GM18511 (cell line): ENCODE results near the gene STX11.
"Not testable (repeated sequence)": the region's sequence is repeated elsewhere in the genome, so short reads cannot be mapped to it uniquely, and the experiment has no call there.

ENCODE experiments used
- ATAC-seq: cut with Tn5 transposase; IDR thresholded peaks from one replicate; pipeline ENCODE4 v1.9.1; 2021; ENCODE audit warnings: mild to moderate bottlenecking, moderate library complexity; ENCODE audit not compliant: unreplicated experiment

STX11 gene

DNA sequence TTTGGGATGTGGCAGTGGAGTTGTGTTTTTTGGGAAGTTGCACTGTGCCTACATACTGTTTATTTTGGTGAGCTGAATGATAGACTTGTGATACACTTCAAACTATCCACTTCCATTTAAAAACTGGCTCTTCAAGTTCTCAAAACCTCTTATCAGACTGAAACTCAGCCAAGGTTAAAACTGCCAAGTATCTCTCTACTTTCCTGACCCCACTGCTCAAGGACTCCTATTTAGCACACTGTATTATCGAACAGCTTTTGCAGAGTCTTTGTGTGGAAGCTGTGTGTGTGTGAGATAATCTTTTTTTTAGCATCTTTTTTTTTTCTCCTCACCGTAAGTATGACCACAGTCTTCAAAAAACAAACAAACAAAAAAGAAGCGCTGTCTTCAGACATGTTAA, 21.1 kb downstream of the STX11 start:
- ATAC-seq: no peak

DNA sequence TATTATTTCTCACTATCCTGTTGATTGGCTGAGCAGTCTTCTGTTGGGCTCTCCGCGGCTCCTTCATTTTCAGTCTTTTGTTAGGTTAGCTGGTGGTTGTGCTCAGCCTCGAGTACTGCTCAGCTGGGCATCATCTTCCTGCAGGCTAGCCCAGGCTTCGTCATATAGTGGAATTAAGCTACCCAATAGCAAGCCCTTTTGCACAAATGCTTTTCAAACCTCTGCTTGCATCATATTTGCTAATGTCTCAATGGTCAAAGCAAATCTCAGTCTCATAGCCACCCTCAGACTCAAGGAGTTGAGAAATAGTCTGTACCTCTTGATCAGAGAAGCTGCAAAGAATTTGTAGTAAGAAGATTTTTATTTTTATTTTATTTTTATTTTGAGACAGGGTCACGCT, 23.7 kb downstream of the STX11 start:
- ATAC-seq: no peak

DNA sequence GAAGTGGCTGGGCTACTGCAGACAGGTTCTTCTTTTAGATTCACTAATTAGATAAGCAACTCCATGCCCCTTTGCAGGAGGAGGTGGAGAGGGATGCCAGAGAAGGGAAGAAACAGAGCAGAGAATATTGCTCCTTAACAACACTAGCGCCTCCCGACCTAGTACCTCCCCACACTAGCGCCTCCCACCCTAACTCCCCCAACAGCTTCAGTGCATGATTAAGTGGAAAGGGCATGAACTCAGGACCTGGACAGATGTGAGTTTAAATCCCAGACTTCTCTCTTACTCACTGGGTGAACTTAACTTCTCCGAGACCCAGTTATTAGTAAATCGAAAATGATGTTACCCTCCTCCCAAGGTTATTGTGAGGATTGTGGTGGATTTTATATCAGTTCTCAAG, 25.7 kb downstream of the STX11 start:
- ATAC-seq: no peak

DNA sequence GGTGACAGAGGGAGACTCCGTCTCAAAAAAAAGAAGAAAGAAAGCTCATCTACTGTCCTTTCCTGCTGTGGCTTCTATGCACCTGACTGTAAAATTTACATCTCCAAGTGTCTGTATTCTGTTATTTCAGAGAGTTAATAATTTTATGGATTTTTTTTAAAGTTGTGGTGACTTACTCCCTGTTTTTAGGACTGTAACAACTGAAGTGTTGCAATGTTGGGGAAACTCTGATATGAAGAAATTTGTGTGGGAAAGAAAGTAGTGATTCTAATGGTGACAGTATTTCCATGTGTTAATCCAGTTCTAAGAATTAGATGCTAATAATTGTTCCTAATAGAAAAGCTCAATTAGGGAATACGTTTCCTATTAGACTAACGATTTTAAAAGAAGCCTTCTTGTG, 27.4 kb downstream of the STX11 start:
- ATAC-seq: no peak

DNA sequence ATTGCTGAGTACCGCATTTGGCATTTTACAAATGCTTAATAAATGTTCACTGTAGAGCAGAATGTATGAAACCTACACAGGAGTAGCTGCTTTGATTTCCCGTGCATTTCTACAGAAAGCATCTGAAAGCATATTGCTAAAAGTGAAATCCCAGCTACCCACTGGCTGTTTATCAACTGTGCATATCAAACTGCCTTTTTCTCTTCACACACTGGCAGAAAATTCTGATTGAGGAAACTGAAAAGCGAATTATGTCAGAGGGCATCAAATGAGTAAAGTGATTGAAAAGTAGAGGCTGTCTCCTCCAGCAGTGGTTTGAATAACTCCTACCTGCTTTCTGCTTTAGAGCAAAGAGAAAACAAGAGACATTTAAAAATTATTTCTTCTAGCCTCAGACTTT, 28.0 kb downstream of the STX11 start:
- no peak for ATAC-seq

DNA sequence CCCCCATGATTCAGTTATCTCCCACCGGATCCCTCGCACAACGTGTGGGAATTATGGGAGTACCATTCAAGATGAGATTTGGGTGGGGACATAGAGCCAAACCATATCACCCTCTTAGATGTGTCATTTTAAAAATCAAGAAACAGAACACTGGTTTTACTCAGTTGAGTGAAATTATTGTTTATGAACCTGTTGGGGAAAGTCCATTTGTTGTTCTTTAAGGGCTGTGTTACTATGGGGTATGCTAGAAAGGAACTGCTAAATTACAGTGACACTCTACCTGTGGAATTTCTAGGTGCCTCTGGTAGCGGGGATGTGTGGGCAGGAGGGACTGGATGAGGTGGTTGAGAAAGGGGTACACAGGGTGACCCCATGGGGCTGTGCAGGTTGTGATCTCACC, 28.9 kb downstream of the STX11 start:
- ATAC-seq: peak; percentile 6

DNA sequence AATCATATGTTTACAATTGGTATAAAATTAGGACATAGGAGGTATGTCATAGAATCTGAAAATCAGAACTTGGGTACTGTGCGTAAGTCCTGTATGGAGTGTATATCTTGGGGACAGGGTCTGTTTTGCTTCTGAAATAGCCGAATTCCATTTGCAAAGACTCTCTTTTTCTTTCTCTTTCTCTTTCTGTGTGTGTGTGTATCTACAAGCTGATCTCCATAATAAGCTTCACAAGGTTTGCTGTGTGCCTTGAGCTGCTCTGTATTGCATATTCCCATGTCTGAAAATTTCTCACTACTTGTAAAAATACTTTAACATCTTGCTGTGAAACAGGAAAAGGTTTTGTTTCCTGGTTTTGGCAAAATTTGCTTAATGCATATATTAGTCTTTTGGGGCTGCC, 29.5 kb downstream of the STX11 start:
- peak; percentile 46 for ATAC-seq

DNA sequence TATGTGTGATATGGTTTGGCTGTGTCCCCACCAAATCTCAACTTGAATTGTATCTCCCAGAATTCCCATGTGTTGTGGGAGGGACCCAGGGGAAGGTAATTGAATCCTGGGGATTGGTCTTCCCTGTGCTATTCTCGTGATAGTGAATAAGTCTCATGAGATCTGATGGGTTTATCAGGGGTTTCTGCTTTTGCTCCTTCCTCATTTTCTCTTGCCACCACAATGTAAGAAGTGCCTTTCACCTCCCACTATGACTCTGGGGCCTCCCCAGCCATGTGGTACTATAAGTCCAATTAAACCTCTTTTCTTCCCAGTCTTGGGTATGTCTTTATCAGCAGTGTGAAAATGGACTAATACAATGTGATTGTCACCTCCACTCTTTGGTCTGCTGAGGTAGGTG, 30.0 kb downstream of the STX11 start:
- not testable (repeated sequence) for ATAC-seq

DNA sequence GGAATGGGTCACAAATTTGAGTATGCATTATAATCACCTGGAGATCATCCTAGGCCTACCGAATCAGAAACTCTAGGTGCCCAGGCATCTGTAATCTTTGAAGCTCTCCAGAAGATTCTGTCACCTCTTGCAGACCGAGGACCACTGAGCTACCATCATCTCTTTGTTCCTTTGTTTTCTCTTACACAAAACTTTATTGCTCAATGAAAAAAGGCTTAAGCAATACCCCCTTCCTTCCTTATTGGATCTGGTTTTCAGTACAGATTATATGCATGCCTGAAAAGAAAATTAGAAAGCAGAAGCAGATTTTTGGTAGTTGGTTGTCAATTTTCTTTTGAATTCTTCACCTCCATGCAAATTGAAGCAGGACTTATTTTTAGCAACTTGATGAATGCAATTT, 31.3 kb downstream of the STX11 start:
- no peak for ATAC-seq

DNA sequence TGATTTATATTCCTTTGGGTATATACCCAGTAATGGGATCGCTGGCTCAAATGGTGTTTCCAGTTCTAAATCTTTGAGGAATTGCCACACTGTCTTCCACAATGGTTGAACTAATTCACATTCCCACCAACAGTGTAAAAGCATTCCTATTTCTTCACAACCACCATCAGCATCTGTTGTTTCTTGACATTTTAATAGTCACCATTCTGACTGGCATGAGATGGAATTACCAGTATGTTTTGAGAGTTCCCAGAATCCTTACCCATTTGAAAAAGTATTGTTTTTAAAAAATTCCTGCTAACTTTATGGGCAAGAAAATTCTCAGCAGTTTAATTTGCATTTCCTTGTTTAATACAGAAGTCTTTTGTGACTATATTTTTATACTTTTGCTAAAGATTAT, 33.9 kb downstream of the STX11 start:
- ATAC-seq: not testable (repeated sequence)

DNA sequence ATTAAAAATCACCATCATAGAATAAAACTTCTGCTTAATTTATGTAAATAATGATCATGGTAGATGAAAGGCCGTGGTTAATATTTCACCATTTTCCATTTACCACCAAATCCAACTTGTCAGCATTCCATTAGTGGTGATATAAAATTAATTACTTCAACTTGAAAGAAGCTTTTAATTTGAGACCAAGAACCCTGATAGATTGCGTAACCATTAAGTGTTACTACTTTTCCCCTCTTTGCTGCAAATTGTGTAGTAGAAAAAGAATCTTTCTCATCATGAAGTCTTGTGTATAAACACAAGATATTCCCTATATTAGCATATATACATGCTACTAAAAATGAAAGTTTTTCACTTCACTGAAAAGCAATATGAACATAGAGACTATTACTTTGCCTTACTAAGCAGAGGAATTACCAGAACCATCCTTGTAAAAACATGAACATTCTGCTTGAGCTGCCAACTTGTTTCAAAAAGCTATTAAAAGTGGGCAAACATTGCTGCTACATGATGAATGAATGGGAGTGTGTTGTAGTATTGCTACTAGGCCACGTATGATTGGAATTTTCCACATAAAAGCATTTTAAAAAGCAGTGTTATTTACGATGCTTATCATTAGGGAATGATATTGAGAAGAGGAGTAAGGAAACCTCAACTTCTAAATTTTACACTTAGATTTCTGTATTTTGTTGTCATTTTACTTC, 35.0 kb downstream of the STX11 start:
- no peak for ATAC-seq

DNA sequence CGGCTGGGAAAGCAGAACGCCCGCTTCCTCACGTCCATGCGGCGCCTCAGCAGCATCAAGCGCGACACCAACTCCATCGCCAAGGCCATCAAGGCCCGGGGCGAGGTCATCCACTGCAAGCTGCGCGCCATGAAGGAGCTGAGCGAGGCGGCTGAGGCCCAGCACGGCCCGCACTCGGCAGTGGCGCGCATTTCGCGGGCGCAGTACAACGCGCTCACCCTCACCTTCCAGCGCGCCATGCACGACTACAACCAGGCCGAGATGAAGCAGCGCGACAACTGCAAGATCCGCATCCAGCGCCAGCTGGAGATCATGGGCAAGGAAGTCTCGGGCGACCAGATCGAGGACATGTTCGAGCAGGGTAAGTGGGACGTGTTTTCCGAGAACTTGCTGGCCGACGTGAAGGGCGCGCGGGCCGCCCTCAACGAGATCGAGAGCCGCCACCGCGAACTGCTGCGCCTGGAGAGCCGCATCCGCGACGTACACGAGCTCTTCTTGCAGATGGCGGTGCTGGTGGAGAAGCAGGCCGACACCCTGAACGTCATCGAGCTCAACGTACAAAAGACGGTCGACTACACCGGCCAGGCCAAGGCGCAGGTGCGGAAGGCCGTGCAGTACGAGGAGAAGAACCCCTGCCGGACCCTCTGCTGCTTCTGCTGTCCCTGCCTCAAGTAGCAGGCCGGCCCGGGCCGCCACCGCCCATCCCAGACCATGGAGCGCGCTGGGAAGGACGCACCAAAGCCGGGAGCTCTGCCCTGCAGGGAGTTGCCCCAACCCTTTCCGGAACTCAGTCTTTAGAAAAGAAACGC, 36.7 kb downstream of the STX11 start:
- ATAC-seq: no peak

DNA sequence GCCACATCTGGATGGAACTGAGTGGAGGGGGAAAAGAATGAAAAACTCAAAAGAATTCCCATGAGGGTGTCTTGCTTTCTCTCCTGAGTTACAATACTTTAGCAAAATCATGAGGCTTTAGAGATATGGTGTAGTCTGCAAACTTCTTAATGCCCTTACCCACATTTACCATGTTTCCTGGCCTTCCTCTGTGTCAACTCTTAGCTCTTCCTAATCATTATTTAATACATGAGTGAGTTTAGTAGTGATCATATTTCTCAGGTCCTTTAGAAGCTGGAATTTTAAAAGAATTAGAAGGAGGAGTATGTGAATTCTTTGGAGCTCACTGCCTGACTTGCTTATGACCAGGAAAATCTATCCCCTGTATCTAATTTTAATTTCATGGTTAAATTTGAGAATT, 39.0 kb downstream of the STX11 start:
- no peak for ATAC-seq

DNA sequence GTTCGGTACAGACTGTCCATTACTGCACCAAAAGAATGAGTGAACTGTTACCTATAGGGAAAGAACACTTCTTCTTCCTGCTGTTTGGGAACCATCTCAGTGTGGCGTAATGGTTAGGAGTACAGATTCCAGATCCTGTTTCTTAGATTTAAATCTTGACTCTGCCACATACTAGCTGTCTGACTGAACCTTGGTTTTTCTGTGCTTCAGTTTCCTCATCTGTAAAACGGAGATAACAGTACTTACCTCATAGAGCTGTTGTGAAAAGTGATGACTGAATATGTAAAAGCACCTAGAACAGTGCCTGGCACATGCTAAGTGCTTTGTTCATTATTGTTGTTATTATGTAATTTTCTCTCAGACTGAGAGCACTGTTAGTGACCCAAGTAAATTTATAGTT, 39.8 kb downstream of the STX11 start:
- no peak for ATAC-seq

DNA sequence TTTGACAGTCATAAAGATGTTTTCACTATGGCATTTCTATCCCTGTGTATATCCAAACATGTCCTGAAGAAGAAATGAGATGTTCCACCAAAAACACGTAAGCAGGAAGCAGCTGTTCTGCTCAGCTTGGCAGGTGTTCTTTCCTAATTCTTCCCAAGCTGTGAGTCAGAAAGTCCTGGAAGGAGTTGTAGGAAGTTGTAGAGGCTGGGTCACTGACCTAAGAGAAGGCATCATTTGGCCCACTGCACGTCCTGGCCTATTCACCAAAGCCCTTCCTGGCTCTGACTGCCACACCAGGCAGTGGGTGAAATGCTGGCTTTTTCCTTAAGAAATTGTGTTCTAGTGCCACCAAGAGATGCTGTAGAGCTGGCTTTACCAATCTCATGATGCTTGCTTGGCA, 40.3 kb downstream of the STX11 start:
- no peak for ATAC-seq

DNA sequence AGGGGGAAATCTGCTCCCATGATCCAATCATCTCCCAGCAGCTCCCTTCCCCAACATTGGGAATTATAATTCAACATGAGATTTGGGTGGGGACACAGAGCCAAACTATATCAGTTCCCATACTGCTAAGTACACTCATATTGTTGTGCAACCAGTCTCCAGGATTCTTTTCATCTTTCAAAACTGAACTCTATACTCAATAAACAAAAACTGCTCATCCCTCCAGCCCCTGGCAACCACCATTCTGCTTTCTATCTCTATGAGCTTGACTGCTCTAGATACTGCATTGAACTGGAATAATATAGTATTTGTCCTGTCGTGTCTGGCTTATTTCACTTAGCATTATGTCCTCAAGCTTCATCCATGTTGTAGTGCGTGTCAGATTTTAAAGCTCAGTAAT, 42.9 kb downstream of the STX11 start:
- ATAC-seq: no peak

DNA sequence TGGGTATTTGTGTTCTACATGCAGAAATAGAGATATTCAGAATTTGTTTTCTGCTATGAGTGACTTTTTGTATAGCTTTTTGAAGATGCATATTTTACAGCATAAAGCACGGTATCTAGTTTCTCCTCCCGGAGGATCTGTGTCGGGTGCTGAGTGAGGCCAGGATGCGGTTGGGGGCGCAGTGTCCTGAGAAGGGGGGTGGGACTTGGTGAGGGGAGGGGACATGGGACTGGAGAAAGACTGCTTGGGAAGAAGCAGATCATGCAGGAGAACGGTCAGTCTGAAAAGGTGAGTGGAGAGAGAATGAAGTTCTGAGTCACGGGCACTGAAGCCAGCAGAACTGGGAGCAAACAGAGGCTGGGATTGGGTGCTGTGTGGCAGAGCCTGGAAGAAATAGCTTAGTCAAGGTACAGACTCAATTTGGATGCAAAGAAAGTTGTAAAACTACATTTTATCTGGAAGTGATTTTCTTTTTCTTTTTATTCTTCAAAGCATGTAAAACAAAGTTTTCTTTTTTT, 44.0 kb downstream of the STX11 start:
- ATAC-seq: no peak

DNA sequence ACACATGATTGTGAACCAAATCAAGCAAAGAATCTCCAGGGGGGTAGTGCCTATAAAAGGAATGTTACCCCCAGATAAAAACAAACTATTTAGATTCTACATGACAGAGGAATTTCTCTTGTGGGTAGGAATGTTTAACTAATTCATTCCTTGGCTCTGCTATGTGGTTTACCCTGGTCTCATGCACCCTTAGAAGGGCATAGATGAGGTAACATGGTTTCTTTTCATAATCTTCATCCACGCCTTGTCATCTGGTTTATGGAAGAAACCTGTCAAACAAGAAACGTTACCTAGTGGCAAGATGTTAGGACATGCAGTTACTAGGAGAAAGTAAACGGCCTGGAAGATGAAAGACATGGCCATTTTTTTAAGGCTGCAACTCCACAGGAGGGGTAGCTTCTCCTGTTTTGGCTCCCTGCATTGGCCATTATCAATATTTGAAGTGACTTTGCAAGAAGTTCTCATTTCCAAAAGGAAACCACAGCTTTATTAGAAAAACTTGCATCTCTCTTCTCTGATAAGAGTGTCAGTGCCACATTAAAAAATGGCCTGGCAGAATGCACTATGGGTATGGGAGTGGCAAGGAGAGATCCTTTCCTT, 45.5 kb downstream of the STX11 start:
- ATAC-seq: no peak

DNA sequence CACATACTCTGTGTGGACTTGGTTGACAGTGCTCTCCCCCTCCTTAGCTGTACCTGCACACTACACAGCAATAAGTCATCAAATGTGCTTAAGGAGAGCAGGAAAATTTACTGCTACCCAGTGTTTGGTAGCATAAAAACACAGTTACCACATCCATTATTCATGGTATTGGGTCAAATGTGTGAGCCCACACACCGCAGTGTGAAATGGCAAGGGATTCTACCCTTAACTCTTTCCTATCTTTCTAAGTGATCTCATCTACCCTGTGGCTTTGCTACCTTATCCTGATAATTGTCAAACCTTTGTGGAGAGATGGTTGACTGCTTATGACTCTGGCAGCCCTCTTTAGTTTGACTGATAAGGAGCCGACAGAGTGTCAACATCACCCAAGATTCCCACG, 47.6 kb downstream of the STX11 start:
- no peak for ATAC-seq

DNA sequence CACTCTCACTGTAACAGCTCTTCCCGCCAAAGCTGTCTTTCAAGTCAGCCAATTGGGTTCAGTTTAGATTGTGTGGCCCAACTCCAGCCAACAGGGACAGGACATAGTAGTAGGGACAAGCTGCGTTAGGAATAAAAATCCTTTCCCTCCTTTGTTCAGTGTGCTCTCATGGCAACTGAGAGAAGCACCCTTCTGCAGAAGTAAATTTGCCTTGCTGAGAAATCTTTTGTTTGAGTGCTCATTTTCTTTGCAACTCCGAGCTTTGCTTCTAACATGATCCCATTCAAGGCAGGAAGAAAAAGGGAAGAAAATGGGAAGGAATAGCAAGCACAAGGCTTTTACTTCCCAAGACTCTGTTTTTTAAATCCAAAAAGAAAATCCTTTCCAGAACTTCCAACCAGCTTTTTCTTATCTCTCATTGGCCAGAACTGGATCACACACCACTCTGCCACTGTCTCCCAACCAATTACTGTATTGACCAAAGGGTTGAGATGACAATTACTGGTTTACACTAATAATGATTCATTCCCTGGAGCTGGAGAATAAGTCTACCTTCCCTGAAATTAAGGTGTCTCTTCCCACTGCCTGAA, 52.7 kb downstream of the STX11 start:
- ATAC-seq: no peak

DNA sequence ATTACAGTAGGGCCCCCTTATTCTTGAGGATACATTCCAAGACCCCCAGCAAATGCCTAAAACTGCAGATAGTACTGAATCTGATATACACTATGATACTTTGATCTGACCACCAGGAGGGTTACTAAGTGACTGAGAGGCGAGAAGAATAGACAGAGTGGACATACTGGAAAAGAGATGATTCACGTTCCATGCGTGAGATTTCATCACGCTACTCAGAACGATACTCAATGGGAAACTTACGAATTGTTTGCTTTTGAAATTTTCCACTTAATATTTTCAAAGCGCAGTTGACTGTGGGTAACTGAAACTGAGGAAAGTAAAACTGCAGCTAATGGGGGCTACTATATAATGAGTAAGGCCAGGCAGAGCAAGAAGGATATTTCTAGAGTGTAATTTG, 60.8 kb downstream of the STX11 start:
- no peak for ATAC-seq

DNA sequence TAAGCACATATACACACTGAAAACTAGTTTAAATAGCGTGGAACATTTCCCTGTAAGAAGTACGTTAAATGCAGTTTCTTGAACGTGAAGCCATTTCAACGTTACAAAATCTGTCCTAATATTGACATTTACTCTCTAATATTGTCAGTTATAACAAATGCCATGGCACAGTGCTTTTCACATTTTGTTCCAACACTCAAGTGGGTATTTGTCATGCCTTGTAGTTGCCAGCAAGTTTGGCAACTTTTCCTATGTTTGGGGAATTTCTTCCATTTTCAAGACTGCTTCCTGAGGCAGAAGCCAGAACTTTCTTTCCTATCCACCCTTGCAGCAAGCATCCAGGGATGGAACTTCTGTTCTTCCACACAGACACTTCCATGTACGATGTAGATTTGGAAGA, 63.0 kb downstream of the STX11 start:
- no peak for ATAC-seq
